Nephron (organoid): ENCODE measurements around the gene MCM3.

Source experiments
- H3K27ac Mint-ChIP-seq, 3 experiments: 2 replicates each; pipeline ENCODE4 v1.8.0; 2020; ENCODE audit warnings: mixed read lengths in 3 of 3, mild to moderate bottlenecking in 2 of 3, moderate library complexity in 1 of 3
- H3K27me3 Mint-ChIP-seq: 2 replicates; pipeline ENCODE4 v1.8.0; 2021; ENCODE audit warnings: low read depth, mild to moderate bottlenecking, moderate library complexity, mixed read lengths
- H3K36me3 Mint-ChIP-seq: 2 replicates; pipeline ENCODE4 v1.8.0; 2020; ENCODE audit warnings: low read depth, mixed read lengths
- H3K4me1 Mint-ChIP-seq: 2 replicates; pipeline ENCODE4 v1.8.0; 2020; ENCODE audit warnings: mixed read lengths
- H3K4me3 Mint-ChIP-seq, 3 experiments: 2 replicates each; pipeline ENCODE4 v1.8.0; 2020; ENCODE audit warnings: mild to moderate bottlenecking in 3 of 3, mixed read lengths in 3 of 3, moderate library complexity in 2 of 3
- H3K9me3 Mint-ChIP-seq: 2 replicates; pipeline ENCODE4 v1.8.0; 2020; ENCODE audit warnings: mixed read lengths
- CTCF ChIP-seq, 3 experiments: fragments of 200-600 bp; sonication (generic); IDR thresholded peaks; one replicate each; pipeline ENCODE4 v1.5.0; 2021; ENCODE audit warnings: antibody characterized with exemption in 3 of 3; ENCODE audit not compliant: unreplicated experiment in 3 of 3

The MCM3 gene

GRCh38 chr6:52305948-52306767 lies 21.6 kb upstream of the MCM3 start:
- no peaks in the 10 kb centered on the region for H3K36me3 Mint-ChIP-seq
- H3K4me3 Mint-ChIP-seq: no peak overlapping the region
- H3K9me3 Mint-ChIP-seq: no peaks in the 10 kb centered on the region
- TF ChIP-seq CTCF (IDR thresholded peaks at IDR 0.05; ENCODE audit: unreplicated experiment in 3 of 3): no peak
- no peaks in the 10 kb centered on the region for H3K27me3 Mint-ChIP-seq
- peak overlapping the region; percentile 6 to 38 (median 19) for H3K27ac Mint-ChIP-seq
- peaks cover 14% of the 10 kb centered on the region for H3K4me1 Mint-ChIP-seq

GRCh38 chr6:52305411-52305810 lies 20.9 kb upstream of the MCM3 start:
- Mint-ChIP-seq H3K27me3 (no peaks in the 10 kb centered on the region), H3K27ac (peak overlapping the region; percentile 38 to 58 (median 52)), H3K9me3 (no peaks in the 10 kb centered on the region), H3K4me1 (peaks cover 14% of the 10 kb centered on the region), H3K4me3 (no peak overlapping the region), H3K36me3 (no peaks in the 10 kb centered on the region)
- TF ChIP-seq CTCF (IDR thresholded peaks at IDR 0.05; ENCODE audit: unreplicated experiment in 3 of 3): no peak

- no peaks in the 10 kb centered on the region for H3K36me3 Mint-ChIP-seq
- peaks cover 14% of the 10 kb centered on the region for H3K4me1 Mint-ChIP-seq
These were observed 20.4 kb upstream of the MCM3 start for GRCh38 chr6:52304983-52305390.

GRCh38 chr6:52303178-52303577 lies 18.6 kb upstream of the MCM3 start:
- H3K4me3 Mint-ChIP-seq: no peak overlapping the region
- H3K9me3 Mint-ChIP-seq: no peaks in the 10 kb centered on the region
- H3K27me3 Mint-ChIP-seq: no peaks in the 10 kb centered on the region
- H3K36me3 Mint-ChIP-seq: no peaks in the 10 kb centered on the region
- H3K27ac Mint-ChIP-seq: peak overlapping the region; percentile 59 to 92 (median 88)
- H3K4me1 Mint-ChIP-seq: peaks cover 14% of the 10 kb centered on the region
- TF ChIP-seq CTCF (IDR thresholded peaks at IDR 0.05; ENCODE audit: unreplicated experiment in 3 of 3): no peak

More at GRCh38 chr6:52304983-52305390, 20.4 kb upstream of the MCM3 start:
- Mint-ChIP-seq H3K27ac (peak overlapping the region; percentile 52 to 84 (median 58)), H3K9me3 (no peaks in the 10 kb centered on the region), H3K27me3 (no peaks in the 10 kb centered on the region), H3K4me3 (no peak overlapping the region)
- TF ChIP-seq CTCF (IDR thresholded peaks at IDR 0.05; ENCODE audit: unreplicated experiment in 3 of 3): no peak

GRCh38 chr6:52301326-52301725 lies 16.8 kb upstream of the MCM3 start:
- Mint-ChIP-seq H3K27me3 (no peaks in the 10 kb centered on the region), H3K27ac (no peak overlapping the region), H3K9me3 (no peaks in the 10 kb centered on the region), H3K4me1 (peaks cover 14% of the 10 kb centered on the region), H3K36me3 (no peaks in the 10 kb centered on the region), H3K4me3 (no peak overlapping the region)
- TF ChIP-seq CTCF (IDR thresholded peaks at IDR 0.05; ENCODE audit: unreplicated experiment in 3 of 3): no peak

GRCh38 chr6:52300489-52300931 lies 16.0 kb upstream of the MCM3 start:
- H3K4me1 Mint-ChIP-seq: peaks cover 14% of the 10 kb centered on the region
- no peak for TF ChIP-seq CTCF (IDR thresholded peaks at IDR 0.05; ENCODE audit: unreplicated experiment in 3 of 3)
- peaks cover 3% of the 10 kb centered on the region for H3K9me3 Mint-ChIP-seq
- H3K4me3 Mint-ChIP-seq: no peak overlapping the region
- H3K36me3 Mint-ChIP-seq: no peaks in the 10 kb centered on the region
- no peaks in the 10 kb centered on the region for H3K27me3 Mint-ChIP-seq
- no peak overlapping the region for H3K27ac Mint-ChIP-seq
